Erythroblast (primary cell): ENCODE measurements around the gene ZNF544.

Experiments
- GATA1 ChIP-seq: IDR thresholded peaks from 2 replicates; pipeline ENCODE4 v1.6.1; 2011; ENCODE audit warnings: low read depth, mild to moderate bottlenecking, control low read depth, low read length, moderate library complexity
- POLR2A ChIP-seq: IDR thresholded peaks from 2 replicates; pipeline ENCODE4 v1.6.1; 2011; ENCODE audit warnings: mild to moderate bottlenecking, low read length

DNA sequence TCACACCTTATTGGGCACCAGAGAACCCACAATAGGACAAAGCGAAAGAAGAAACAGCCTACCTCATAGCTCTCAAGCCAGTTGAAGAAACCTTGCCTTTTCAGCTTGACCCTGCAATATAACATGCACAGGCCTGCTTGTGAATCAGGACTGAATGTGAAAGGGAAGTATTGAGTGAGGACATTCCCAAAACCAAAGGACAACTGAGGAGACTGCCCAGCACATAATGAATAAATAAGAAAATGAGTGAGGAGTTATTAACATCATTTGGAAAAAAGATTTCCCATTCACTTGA, 15.7 kb upstream of the ZNF544 start:
- TF ChIP-seq POLR2A (no peak), GATA1 (no peak)
